Measurements from ENCODE around the gene WIZ.
"Not testable (repeated sequence)": the region's sequence is repeated elsewhere in the genome, so short reads cannot be mapped to it uniquely, and the experiment has no call there.

Gene WIZ

GRCh38 chr19:15449620-15450527 is at the start of gene WIZ:
Gene WIZ, minus strand, starts transcription at chr19:15449956. Its CDS starts 1,649 bp downstream, at chr19:15448307.
- DNase-seq (ENCODE audit: low read depth) = no peak

GRCh38 chr19:15498910-15499309 is 49.2 kb upstream of the WIZ start:
- DNase-seq (ENCODE audit: low read depth) = no peak

- DNase-seq (ENCODE audit: low read depth) = no peak
Observed at GRCh38 chr19:15498156-15498858, 48.6 kb upstream of the WIZ start.

- DNase-seq (ENCODE audit: low read depth) = no peak
Observed at GRCh38 chr19:15495151-15495550, 45.4 kb upstream of the WIZ start.

- no peak for DNase-seq (ENCODE audit: low read depth)
Observed at GRCh38 chr19:15488489-15489226, 38.9 kb upstream of the WIZ start.

GRCh38 chr19:15487038-15487437 is 37.3 kb upstream of the WIZ start:
- DNase-seq (ENCODE audit: low read depth) = no peak

- not testable (repeated sequence) for DNase-seq (ENCODE audit: low read depth)
Observed at GRCh38 chr19:15485768-15486167, 36.0 kb upstream of the WIZ start.

GRCh38 chr19:15480996-15481395 is 31.2 kb upstream of the WIZ start:
- not testable (repeated sequence) for DNase-seq (ENCODE audit: low read depth)

- DNase-seq (ENCODE audit: low read depth) = no peak
Observed at GRCh38 chr19:15479391-15480345, 29.9 kb upstream of the WIZ start, which contains the start of gene PGLYRP2. Gene PGLYRP2, minus strand, starts transcription at chr19:15479501. Its CDS starts 130 bp downstream, at chr19:15479371.

- DNase-seq (ENCODE audit: low read depth) = no peak
Observed at GRCh38 chr19:15476325-15476724, 26.6 kb upstream of the WIZ start.

GRCh38 chr19:15475611-15476010 is 25.9 kb upstream of the WIZ start:
- no peak for DNase-seq (ENCODE audit: low read depth)

- DNase-seq (ENCODE audit: low read depth) = no peak
Observed at GRCh38 chr19:15475169-15475568, 25.4 kb upstream of the WIZ start.

- DNase-seq (ENCODE audit: low read depth) = not testable (repeated sequence)
Observed at GRCh38 chr19:15473821-15474220, 24.1 kb upstream of the WIZ start.

GRCh38 chr19:15471639-15472101 is 21.9 kb upstream of the WIZ start:
- no peak for DNase-seq (ENCODE audit: low read depth)

GRCh38 chr19:15469513-15470297 is 19.9 kb upstream of the WIZ start:
- DNase-seq (ENCODE audit: low read depth) = no peak

GRCh38 chr19:15468675-15469512 is 19.1 kb upstream of the WIZ start:
- DNase-seq (ENCODE audit: low read depth) = no peak

- no peak for DNase-seq (ENCODE audit: low read depth)
Observed at GRCh38 chr19:15467734-15468214, 18.0 kb upstream of the WIZ start.

- DNase-seq (ENCODE audit: low read depth) = no peak
Observed at GRCh38 chr19:15466851-15467733, 17.3 kb upstream of the WIZ start.
